ENCODE data around the gene ADGRG6. TPM values are rescaled to one million over a fixed set of nuclear protein-coding genes. Genes with fewer than 3 reads are reported as not detected.

The ADGRG6 gene
- total and polyA plus RNA-seq, 2 experiments from 2014 or later, result 2.4 to 8.7 TPM

- Histone ChIP-seq H3K4me3 (no peak overlapping the region), H3K27me3 (no peaks in the 10 kb centered on the region), H3K9me3 (ENCODE audit: low read depth) (no peaks in the 10 kb centered on the region), H3K4me1 (ENCODE audit: low read depth) (peaks cover 38% of the 10 kb centered on the region), H3K36me3 (no peaks in the 10 kb centered on the region), H3K27ac (no peak overlapping the region)
- no peak for DNase-seq (ENCODE audit: low read depth in 1 of 2, low spot score in 1 of 2)
- no peak for TF ChIP-seq CTCF (IDR thresholded peaks at IDR 0.05; ENCODE audit: low read depth, low read length)
Measured at GRCh38 chr6:142381181-142381580, 79.4 kb downstream of the ADGRG6 start.

GRCh38 chr6:142381845-142382378, 80.1 kb downstream of the ADGRG6 start:
- Histone ChIP-seq H3K27me3 (no peaks in the 10 kb centered on the region), H3K36me3 (no peaks in the 10 kb centered on the region), H3K27ac (no peak overlapping the region), H3K9me3 (ENCODE audit: low read depth) (no peaks in the 10 kb centered on the region), H3K4me1 (ENCODE audit: low read depth) (peaks cover 31% of the 10 kb centered on the region), H3K4me3 (no peak overlapping the region)
- no peak for TF ChIP-seq CTCF (IDR thresholded peaks at IDR 0.05; ENCODE audit: low read depth, low read length)
- DNase-seq (ENCODE audit: low read depth in 1 of 2, low spot score in 1 of 2), result no peak

- no peak for DNase-seq (ENCODE audit: low read depth in 1 of 2, low spot score in 1 of 2)
- no peak overlapping the region for H3K4me3 ChIP-seq
- no peaks in the 10 kb centered on the region for H3K36me3 ChIP-seq
- no peak overlapping the region for H3K27ac ChIP-seq
- peaks cover 11% of the 10 kb centered on the region for H3K4me1 ChIP-seq (ENCODE audit: low read depth)
- no peak for TF ChIP-seq CTCF (IDR thresholded peaks at IDR 0.05; ENCODE audit: low read depth, low read length)
- H3K9me3 ChIP-seq (ENCODE audit: low read depth), result no peaks in the 10 kb centered on the region
- H3K27me3 ChIP-seq, result no peaks in the 10 kb centered on the region
Measured at GRCh38 chr6:142384519-142385254, 82.9 kb downstream of the ADGRG6 start.

- Histone ChIP-seq H3K27me3 (no peaks in the 10 kb centered on the region), H3K27ac (no peak overlapping the region)
Measured at GRCh38 chr6:142385352-142385751, 83.5 kb downstream of the ADGRG6 start.

GRCh38 chr6:142386657-142387056, 84.8 kb downstream of the ADGRG6 start:
- H3K27ac ChIP-seq, result no peak overlapping the region
- H3K27me3 ChIP-seq, result no peaks in the 10 kb centered on the region
- H3K4me3 ChIP-seq, result no peak overlapping the region
- H3K9me3 ChIP-seq (ENCODE audit: low read depth), result no peaks in the 10 kb centered on the region
- TF ChIP-seq CTCF (IDR thresholded peaks at IDR 0.05; ENCODE audit: low read depth, low read length), result no peak
- DNase-seq (ENCODE audit: low read depth in 1 of 2, low spot score in 1 of 2), result no peak
- no peaks in the 10 kb centered on the region for H3K36me3 ChIP-seq
- peaks cover 11% of the 10 kb centered on the region for H3K4me1 ChIP-seq (ENCODE audit: low read depth)

More at GRCh38 chr6:142385352-142385751, 83.5 kb downstream of the ADGRG6 start:
- no peak for TF ChIP-seq CTCF (IDR thresholded peaks at IDR 0.05; ENCODE audit: low read depth, low read length)
- no peak for DNase-seq (ENCODE audit: low read depth in 1 of 2, low spot score in 1 of 2)
- H3K36me3 ChIP-seq, result no peaks in the 10 kb centered on the region
- no peak overlapping the region for H3K4me3 ChIP-seq
- no peaks in the 10 kb centered on the region for H3K9me3 ChIP-seq (ENCODE audit: low read depth)
- peaks cover 11% of the 10 kb centered on the region for H3K4me1 ChIP-seq (ENCODE audit: low read depth)

Measured in cardiac muscle cell (in vitro differentiated cells and primary cell).